Skeletal muscle cell (primary cell): Measurements from ENCODE around the gene SLC29A4.
A peak's percentile ranks its signal among the peaks of the same experiment; 100 is the strongest.
"Not testable (repeated sequence)": the region's sequence is repeated elsewhere in the genome, so short reads cannot be mapped to it uniquely, and the experiment has no call there.

Experiments used
- DNase-seq: peaks from one replicate; pipeline ENCODE4 v3.0.0-alpha.2; 2010; ENCODE audit warnings: low read depth
- H3K4me3 ChIP-seq: 2 replicates; pipeline ENCODE4 v1.5.1; 2011; ENCODE audit warnings: low read depth, mild to moderate bottlenecking, control low read depth, low read length, moderate library complexity

SLC29A4 gene, protein sequence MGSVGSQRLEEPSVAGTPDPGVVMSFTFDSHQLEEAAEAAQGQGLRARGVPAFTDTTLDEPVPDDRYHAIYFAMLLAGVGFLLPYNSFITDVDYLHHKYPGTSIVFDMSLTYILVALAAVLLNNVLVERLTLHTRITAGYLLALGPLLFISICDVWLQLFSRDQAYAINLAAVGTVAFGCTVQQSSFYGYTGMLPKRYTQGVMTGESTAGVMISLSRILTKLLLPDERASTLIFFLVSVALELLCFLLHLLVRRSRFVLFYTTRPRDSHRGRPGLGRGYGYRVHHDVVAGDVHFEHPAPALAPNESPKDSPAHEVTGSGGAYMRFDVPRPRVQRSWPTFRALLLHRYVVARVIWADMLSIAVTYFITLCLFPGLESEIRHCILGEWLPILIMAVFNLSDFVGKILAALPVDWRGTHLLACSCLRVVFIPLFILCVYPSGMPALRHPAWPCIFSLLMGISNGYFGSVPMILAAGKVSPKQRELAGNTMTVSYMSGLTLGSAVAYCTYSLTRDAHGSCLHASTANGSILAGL

DNA sequence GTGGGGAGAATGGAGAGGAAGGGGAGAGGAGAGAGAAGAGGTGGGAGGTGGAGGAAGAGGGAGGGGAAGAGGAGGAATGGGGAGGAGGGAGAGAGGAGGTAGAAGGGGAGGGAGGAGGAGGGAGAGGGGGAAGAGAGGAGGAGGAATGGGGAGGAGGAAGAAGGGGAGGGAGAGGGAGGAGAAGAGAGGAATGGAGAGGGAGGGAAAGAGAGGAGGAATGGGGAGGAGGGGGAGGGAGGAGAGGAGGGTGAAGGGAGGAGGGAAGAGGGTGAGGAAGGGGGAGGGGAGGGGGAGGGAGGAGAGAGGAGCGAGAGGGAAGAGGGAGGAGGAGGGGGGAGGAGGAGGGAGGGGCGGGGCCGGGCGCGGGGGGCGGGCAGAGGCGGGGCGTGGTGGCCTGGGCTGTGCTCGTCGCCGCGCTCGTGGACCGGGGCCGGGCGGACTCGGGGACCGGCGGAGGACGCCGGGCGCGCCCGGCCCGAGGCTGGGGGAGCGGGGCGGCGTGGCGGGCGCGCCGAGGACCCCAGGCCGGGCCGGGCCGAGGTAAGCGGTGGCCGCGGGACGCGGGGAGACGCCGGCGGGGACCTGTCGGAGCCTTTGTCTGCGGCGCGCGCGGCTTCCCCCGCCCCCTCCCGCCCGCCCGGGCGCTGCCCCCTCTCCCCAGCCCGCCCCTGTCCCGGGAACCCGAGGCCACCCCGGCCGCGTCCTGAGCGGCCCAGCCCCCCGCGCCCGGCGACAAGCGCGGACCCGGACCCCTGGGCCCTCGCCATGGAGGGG is at the start of gene SLC29A4:
Gene SLC29A4, plus strand, starts transcription at position 401 of the 774 bp plus-strand sequence. CDS start 4,874 bp downstream, outside the sequence.
- peak within 1 kb of the TSS; percentile 45 for H3K4me3 ChIP-seq
- DNase-seq = no peak

DNA sequence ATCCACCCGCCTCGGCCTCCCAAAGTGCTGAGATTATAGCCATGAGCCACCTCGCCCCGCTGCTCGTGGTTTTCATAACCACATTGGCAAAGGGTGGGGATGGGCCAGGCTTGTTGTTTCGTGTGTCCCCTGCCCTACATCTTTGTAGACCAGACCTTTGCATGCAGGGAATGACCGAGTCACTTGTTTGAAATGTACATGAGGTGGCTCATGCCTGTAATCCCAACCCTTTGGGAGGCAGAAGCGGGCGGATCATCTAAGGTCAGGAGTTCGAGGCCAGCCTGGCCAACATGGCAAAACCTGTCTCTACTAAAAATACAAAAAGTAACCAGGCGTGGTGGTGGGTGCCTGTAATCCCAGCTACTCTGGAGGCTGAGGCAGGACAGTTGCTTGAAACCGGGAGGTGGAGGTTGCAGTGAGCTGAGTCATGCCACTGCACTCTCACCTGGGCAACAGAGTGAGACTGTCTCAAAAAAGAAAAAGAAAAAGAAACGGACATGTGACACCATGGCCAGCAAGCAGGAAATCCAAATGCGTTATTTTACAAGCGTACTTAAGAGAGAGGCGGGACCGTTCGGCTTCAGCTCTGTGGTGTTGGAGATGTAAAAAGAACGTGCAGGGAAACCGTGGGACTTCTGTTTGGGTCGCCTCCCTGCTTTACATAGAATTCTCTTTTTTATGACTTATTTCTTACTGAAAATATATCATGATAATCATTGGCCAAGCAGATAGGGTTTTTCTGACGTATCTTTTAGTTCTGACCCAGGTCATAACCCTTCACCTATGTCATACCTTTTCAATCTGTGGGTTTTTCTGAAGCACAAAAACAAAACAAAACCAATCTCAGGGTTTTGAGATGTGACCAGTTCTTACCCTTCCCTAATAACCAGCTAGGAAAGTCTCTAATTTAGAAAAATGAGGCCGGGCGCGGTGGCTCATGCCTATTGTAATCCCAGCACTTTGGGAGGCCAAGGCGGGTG is 47.6 kb upstream of the SLC29A4 start:
- H3K4me3 ChIP-seq = no peak overlapping the region
- DNase-seq = no peak

DNA sequence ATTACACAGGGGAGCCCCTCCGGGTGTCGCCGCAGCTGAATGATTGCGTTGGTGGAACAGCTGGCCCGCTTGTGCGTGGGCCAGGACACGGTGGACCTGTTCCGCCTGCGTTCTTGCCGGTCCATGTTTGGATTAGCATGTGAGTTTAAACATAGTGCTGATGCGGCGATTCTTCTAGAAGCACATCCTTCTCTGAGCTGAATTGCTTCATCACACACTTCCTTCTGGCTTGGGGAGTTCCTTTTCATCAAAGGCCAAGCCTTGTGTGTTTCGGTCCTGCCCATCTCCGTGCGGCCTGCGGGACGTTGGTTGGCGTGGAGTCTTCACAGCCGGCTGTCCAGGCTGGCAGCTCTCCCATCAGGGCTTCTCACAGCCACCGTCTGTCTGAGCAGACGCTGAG is 45.5 kb upstream of the SLC29A4 start:
- peak; percentile 9 for DNase-seq
- no peak overlapping the region for H3K4me3 ChIP-seq

DNA sequence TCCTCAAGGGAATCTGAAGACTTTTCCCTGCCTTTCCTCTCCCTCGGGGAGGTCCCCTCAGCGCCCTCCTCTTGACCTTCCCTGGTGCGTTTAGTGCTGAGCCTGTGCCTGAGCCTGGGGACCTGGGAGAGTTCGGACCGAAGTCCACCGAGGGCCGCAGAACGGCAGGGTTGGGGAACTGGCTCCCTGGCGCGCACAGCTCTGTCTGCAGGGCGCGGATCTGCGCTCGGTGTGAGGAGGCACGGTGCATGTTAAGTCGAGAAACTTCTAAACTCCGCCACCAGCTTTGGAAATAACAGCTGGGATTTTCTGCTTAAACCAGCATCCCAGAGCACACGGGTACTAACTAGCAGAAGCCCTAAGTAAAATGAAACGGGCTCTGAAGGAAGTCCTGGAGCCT is 44.2 kb upstream of the SLC29A4 start:
- H3K4me3 ChIP-seq = no peak overlapping the region
- DNase-seq = no peak

DNA sequence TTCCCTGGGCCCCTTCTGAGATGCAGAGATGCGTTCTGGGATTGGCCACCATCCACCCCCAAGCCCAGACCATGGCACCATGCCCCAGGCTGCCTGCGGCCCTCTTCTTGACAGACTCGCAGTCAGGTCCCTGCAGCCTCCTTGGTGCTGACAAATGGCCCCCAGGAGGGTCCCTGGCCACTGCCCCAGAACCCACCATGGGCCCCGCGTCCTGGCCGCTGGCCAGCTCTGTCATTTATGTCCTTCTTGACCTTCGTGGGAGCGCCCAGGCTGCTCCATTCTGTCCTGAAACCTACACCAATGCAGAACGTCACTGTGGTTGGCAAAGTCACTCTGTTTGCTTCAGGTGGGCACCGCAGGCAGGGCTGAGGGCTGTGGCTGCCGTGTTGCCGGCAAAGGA is 39.5 kb upstream of the SLC29A4 start:
- DNase-seq = no peak
- no peak overlapping the region for H3K4me3 ChIP-seq

DNA sequence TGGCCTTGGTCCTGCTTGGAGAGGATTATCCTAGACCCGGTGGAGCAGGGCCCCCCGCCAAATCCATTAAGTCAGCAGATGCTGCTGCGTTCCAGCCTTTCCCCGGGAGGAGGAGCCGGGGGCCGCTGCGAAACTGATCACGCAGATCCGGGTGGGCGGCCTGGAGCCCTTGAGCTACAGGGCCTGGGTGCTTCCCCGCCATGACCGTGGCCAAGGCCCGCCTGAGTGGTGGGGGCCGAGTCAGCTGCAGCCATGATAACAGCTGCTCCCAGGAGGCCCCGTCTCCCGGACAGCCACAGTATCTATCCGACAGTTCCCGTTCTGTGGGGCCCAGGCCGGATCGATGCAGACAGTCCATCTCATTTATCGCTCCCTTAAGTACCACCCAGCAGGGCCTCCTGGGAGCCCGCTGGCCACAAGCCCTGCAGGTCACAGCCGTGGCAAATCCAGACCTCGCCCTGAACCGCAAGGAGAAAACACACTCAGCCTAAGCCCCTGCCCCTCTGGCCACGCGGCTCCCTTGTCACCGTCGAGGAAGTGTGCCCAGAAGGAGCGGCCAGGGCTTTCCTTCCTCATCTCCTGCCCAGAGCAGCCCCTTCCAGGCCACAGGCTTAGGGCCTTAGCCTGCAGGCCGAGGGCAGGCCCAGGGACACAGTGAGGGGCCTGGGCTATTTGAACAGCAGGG is 34.4 kb upstream of the SLC29A4 start:
- no peak overlapping the region for H3K4me3 ChIP-seq
- peak; percentile 24 for DNase-seq

DNA sequence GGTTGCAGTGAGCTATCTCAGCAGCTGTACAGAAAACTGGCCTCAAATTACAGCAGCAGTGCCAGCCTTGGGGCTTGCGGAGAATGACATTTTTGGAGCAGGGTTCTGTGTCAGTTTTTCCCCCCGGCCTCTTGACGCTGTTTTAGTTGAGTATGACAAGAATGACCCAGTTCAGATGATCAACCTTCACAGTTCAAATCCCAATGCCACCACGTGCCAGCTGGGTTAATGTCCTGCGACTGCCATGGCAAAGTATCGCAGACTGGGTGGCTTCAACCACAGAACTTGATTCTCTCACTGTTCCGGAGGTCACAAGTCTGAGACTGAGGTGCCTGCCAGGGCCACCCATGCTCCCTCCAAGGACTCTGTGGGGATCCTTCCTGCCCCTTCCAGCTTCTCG is 32.0 kb upstream of the SLC29A4 start:
- not testable (repeated sequence) for H3K4me3 ChIP-seq, DNase-seq

DNA sequence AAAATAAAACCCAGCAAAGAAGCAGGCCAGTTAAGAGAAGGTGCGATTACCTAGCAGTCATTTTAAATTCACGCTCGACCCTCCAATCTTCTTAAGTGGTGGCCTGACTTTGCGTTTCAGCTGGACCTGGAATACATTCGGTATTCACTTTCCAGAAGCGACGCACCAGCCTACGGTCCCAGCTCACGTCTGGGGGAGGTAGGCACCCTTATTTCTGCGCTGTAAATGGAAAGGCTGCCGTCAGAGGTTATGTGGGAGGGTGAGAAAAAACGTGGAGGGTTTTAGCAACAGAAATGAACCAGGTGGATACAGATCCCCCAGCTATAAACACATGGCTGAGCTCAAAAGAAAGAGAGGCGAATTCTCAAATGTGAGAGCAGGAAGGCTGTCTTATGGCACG is 29.2 kb upstream of the SLC29A4 start:
- not testable (repeated sequence) for DNase-seq, H3K4me3 ChIP-seq

DNA sequence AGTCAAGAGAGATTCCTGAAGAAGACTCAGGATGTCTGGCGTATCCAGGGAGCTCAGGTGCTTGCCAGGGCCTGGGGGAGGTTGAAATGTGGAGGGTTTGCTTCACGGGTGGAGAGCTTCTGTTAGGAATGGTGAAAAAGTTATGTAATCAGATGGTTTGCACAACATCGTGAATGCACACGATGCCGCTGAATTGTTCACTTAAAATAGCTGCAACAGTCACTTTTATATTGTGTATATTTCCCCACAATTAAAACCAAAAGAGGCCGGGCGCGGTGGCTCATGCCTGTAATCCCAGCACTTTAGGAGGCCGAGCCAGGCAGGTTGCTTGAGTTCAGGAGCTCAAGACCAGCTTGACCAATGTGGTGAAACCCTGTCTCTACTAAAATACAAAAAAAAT is 28.4 kb upstream of the SLC29A4 start:
- H3K4me3 ChIP-seq, DNase-seq: not testable (repeated sequence)

DNA sequence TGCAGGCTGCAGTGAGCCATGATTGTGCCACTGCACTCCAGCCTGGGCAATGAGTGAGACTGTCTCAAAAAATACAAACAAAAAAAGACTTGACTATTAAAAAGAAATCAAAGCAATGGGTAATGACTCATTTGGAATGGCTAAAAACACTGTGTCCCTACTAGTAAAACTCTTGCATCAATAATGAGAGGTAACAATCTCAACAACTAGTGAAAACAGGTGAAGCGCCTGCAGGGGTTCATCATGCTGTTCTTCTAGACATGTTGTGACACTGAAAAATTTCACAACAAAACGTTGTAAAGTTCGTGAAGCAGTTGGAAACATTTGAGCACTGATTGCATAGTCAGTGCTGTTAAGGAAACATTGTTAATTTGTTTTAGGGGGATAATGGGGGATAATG is 26.9 kb upstream of the SLC29A4 start:
- H3K4me3 ChIP-seq = no peak overlapping the region
- DNase-seq = no peak

DNA sequence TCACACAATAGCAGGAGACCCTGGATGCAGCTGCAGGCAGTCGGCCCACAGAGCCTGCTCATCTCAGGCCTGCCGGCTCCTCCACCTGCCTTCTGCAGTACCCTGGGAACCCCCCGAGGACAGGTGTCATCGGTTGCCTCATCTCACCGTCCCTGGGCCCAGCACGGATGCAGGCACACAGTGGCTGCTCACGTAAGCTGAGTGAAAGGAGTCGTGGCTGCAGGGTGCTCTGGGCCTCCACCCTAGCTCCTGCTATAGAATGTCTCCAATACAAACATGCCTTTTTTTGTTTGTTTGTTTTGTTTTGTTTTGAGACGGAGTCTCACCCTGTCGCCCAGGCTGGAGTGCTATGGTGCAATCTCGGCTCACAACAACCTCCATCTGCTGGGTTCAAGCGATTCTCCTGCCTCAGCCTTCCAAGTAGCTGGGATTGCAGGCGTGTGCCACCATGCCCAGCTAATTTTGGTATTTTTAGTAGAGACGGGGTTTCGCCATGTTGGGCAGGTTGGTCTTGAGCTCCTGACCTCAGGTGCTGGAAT is 22.1 kb upstream of the SLC29A4 start:
- not testable (repeated sequence) for H3K4me3 ChIP-seq

DNA sequence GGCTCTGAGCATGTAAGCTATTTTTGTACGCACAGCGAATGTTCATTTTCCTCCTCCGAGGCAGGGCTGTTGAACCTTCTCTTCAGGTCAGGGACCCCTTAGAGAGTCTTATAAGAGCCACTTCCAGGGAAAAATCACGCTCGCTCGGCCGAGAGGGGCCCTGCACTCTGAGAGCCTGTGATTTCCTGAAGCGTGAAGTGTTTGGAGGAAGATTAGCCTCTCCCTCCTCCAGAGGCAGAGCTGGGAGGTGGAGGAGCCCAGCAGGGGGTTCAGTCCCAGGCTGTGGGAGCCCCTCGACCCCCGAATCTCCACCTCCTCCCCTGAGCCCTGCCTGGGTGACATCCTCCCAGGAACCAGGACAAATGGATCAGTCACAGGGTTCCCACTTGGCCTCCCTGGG is 19.7 kb upstream of the SLC29A4 start:
- DNase-seq, H3K4me3 ChIP-seq: not testable (repeated sequence)

More for the DNA sequence above, 22.1 kb upstream of the SLC29A4 start:
- DNase-seq = not testable (repeated sequence)

DNA sequence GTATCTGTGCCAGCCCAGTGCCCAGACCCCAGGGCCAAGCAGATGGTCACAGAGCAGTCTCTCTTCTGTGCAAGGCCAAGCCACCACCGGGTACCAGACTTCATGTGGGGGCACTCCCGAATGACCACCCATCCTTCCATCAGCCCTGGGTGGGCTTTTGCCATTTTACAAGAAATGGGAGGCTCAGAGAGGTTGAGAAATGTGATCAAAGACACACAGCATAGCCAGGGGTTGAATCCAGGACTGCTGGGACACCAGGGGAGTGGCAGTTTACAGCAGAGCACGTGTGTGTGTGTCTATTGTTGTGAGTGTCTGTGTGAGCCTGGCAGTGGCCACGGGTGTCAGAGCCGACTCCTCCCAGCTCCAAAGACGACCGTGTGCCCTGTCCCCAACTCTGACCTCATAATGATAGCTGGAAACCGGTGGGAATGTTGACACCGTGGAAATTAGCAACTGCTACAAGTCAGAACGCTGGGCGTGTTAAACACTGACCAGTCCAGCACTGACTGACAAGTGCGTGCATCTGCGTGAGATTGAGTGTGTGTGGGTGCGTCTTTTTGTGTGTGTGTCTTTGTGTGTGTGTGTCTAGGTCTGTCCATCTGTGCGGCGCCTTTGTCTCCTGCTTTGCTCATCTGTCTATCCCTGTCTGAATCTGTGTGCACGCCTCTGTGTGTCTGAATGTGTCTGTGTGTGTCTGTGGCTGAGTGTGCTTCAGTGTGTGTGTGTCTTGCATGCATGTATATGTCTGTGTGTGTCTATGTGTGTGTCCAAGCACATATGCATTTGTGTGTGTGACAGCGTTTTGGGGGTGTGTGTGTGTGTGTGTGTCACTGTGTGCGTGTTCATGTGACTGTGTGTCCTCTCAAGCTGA is 17.2 kb upstream of the SLC29A4 start:
- no peak overlapping the region for H3K4me3 ChIP-seq
- no peak for DNase-seq

DNA sequence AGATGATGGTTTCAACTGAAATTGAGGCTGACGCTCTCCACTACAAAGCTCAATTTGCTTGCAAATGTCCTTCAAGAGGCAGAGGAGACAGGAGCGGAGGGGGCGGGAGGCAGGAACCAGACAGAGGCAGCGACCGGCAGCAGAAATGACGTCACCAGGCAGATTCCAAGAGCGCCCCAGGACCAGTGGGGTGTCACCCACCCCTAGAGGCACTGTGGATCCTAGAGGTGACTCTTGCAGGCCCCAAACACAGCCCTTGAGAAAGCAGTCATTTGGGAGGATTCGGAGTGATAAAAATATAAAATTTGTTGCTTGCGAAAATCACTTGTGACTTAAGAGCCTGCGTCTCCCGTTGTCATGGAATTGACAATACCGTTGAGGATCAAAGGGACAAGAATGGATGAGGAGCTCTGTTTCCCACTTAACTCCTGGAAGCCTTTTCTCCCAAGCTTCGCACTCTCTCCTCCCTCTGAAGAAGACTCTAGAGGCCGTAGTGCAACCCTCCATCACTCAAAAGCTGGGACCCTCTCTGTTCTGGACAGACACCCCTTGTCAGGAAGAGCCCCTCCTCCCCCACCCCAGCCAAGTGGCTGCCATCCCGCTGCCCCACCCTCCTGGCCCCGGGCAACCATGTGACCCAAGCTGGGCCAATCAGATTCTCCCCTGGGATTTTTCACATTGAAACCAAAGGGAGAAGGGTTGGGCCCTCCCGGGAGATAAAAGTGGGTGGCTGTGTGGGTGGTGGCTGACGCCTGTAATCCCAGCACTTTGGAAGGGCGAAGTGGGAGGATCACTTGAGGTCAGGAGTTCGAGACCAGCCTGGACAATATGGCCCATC is 16.3 kb upstream of the SLC29A4 start:
- DNase-seq = no peak
- H3K4me3 ChIP-seq = no peak overlapping the region

DNA sequence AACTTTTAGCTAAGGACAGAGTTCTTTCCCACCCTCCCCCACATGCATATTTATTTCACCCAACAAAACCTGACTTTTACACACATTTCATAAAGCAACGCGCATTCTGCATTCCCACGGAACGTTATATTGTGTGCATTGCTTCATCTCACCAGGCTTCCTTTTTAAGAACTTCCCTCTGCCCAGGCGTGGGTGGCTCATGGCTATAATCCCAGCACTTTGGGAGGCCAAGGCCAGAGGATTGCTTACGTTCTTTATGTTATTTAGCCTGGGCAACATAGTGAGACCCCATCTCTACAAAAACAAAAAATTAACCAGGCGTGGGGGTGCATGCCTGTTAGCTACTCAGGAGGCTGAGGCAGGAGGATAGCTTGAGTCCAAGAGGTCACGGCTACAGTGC is 14.9 kb upstream of the SLC29A4 start:
- not testable (repeated sequence) for H3K4me3 ChIP-seq, DNase-seq

DNA sequence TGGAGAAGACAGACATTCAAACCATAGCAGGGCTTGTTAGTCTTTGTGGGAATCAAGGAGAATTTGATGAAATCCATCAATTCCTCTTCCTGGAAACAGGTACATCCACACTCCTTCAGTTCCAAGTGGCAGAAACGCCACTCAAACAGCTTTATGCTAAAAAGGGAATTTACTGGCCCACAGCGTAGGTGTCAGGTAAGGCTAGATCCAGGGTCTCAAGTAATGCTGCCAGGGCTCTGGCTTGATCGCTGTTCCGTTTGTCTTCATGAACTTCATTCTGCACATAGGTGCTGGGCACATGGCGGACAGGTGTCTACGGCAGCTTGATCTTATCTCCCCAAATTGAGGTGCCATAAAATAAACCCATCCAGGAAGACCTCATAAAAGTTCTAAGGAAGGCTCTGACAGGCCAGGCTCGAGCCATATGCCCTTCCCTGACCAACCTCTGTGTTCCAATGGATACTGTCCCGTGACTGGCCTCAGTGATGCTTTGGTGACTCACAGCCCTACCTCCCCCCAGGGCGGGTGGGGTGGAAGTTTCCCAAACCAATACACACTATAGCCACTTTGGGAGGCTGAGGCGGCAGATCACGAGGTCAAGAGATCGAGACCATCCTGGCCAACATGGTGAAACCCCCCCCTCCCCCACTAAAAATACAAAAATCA is 12.6 kb upstream of the SLC29A4 start:
- H3K4me3 ChIP-seq, DNase-seq: not testable (repeated sequence)
